Breast epithelium (tissue), 4 donors: ENCODE data around the gene CARD14. TPM values are rescaled to one million over a fixed set of nuclear protein-coding genes. Genes with fewer than 3 reads are reported as not detected.

Source experiments
- DNase-seq, 2 donors: peaks; one replicate each; pipeline ENCODE4 v3.0.0-alpha.2; 2019; ENCODE audit warnings: low spot score in 2 of 2
- H3K27ac ChIP-seq, 2 donors: fragments of 200-600 bp; sonication (generic) in 1 of 2; one replicate each; pipeline ENCODE4 v1.5.1; 2016 to 2019; ENCODE audit warnings: mild to moderate bottlenecking in 1 of 2
- H3K27me3 ChIP-seq, 2 donors: fragments of 200-600 bp; sonication (generic) in 1 of 2; one replicate each; pipeline versions ENCODE4 v1.5.1 to v1.6.0; 2017 to 2019; ENCODE audit warnings: control low read depth in 1 of 2, mild to moderate bottlenecking in 1 of 2
- H3K36me3 ChIP-seq: fragments of 200-600 bp; one replicate; pipeline ENCODE4 v1.5.1; 2019
- H3K4me1 ChIP-seq, 2 donors: fragments of 200-600 bp; sonication (generic); one replicate each; pipeline ENCODE4 v1.5.1; 2016 to 2019; ENCODE audit warnings: control low read depth in 1 of 2
- H3K4me3 ChIP-seq, 3 donors: fragments of 200-600 bp; sonication (generic); 1 replicate in 2 of 3; 2 replicates in 1 of 3; pipeline ENCODE4 v1.5.1; 2016 to 2019; ENCODE audit warnings: mild to moderate bottlenecking in 3 of 3, moderate library complexity in 2 of 3
- H3K9me3 ChIP-seq, 2 donors: fragments of 200-600 bp; sonication (generic) in 1 of 2; one replicate each; pipeline ENCODE4 v1.5.1; 2016 to 2019; ENCODE audit warnings: control low read depth in 1 of 2
- POLR2A ChIP-seq: fragments of 450-650 bp; IDR thresholded peaks from one replicate; pipeline ENCODE4 v1.6.1; 2016; ENCODE audit warnings: antibody characterized with exemption, mild to moderate bottlenecking, moderate library complexity
- POLR2AphosphoS5 ChIP-seq, 3 donors: sonication (generic); formaldehyde crosslinking; IDR thresholded peaks; one replicate each; pipeline ENCODE4 v1.6.1; 2017; ENCODE audit warnings: antibody characterized with exemption in 3 of 3
- intact Hi-C: fragments of 100-400 bp; cut with DNase I; formaldehyde crosslinking; loops from one replicate; pipeline ENCODE4 v1.15.1; 2023; ENCODE audit warnings: low total_unique reads
- total RNA-seq, 3 donors: library from RNA; depleted of rRNA; stranded (reverse); fragments of >200 nt; gene quantifications; one replicate each; pipeline ENCODE4 v1.1.0, GENCODE V29; 2016
- TF ChIP-seq, protein P1 (sequence below), 3 donors: fragments of 450-650 bp; IDR thresholded peaks; one replicate each; pipeline ENCODE4 v1.5.1; 2016 to 2017; ENCODE audit warnings: antibody characterized with exemption in 3 of 3, mild to moderate bottlenecking in 3 of 3, moderate library complexity in 3 of 3

The CARD14 gene
- total RNA-seq, 3 donors from 2014 or later: 0.32 to 13.8 (median 9.4) TPM

DNA sequence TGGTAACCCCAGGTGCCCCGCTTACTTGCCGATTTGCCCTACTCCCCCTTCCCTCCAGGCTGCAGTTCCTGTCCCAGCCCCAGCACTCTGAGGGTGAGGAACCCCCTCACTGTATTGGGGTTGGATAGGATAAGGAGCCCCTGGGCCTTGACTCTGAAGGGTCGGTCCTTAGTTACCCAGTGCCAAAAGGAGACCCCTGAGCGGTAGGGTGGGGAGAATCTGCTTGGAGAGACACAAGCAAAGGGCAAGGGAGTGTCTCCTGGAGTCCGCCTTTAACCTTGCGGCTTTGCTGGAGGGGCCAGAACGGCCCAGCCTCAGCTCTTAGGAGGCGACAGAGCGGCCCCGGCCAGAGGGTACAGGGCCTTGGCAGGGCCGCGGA is 13.0 kb downstream of the CARD14 start:
- Histone ChIP-seq H3K9me3 (no peaks in the 10 kb centered on the region), H3K27ac (no peak overlapping the region), H3K36me3 (no peaks in the 10 kb centered on the region), H3K4me3 (no peak overlapping the region), H3K27me3 (no peaks in the 10 kb centered on the region), H3K4me1 (no peaks in the 10 kb centered on the region)
- intact Hi-C loops: no loop called here
- DNase-seq: no peak
- no peak for TF ChIP-seq POLR2AphosphoS5 (IDR thresholded peaks at IDR 0.05)
- TF ChIP-seq, protein P1, sequence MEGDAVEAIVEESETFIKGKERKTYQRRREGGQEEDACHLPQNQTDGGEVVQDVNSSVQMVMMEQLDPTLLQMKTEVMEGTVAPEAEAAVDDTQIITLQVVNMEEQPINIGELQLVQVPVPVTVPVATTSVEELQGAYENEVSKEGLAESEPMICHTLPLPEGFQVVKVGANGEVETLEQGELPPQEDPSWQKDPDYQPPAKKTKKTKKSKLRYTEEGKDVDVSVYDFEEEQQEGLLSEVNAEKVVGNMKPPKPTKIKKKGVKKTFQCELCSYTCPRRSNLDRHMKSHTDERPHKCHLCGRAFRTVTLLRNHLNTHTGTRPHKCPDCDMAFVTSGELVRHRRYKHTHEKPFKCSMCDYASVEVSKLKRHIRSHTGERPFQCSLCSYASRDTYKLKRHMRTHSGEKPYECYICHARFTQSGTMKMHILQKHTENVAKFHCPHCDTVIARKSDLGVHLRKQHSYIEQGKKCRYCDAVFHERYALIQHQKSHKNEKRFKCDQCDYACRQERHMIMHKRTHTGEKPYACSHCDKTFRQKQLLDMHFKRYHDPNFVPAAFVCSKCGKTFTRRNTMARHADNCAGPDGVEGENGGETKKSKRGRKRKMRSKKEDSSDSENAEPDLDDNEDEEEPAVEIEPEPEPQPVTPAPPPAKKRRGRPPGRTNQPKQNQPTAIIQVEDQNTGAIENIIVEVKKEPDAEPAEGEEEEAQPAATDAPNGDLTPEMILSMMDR (IDR thresholded peaks at IDR 0.05): no peak
- no peak for TF ChIP-seq POLR2A

- H3K27ac ChIP-seq: peak overlapping the region; percentile 45 to 61
- no peaks in the 10 kb centered on the region for H3K36me3 ChIP-seq
- no peak for TF ChIP-seq POLR2A
- TF ChIP-seq POLR2AphosphoS5 (IDR thresholded peaks at IDR 0.05): no peak
- TF ChIP-seq, protein P1 (IDR thresholded peaks at IDR 0.05): no peak
- H3K4me3 ChIP-seq: peak overlapping the region in 1 of 3 donors; percentile 20
- no peak for DNase-seq
- no peaks in the 10 kb centered on the region for H3K9me3 ChIP-seq
- intact Hi-C loops: no loop called here
- no peaks in the 10 kb centered on the region for H3K4me1 ChIP-seq
- H3K27me3 ChIP-seq: no peaks in the 10 kb centered on the region
Measured at GRCh38 chr17:80183581-80184422, 14.0 kb downstream of the CARD14 start.

- Histone ChIP-seq H3K4me1 (no peaks in the 10 kb centered on the region), H3K4me3 (peak overlapping the region in 1 of 3 donors; percentile 20), H3K27me3 (no peaks in the 10 kb centered on the region), H3K36me3 (no peaks in the 10 kb centered on the region), H3K9me3 (no peaks in the 10 kb centered on the region), H3K27ac (peak overlapping the region; percentile 45 to 61)
- intact Hi-C loops: no loop called here
- DNase-seq: peak in 1 of 2 donors; percentile 43
- TF ChIP-seq POLR2A (no peak), POLR2AphosphoS5 (IDR thresholded peaks at IDR 0.05) (no peak)
- TF ChIP-seq, protein P1 (IDR thresholded peaks at IDR 0.05): no peak
Measured at GRCh38 chr17:80184423-80184714, 14.5 kb downstream of the CARD14 start.

GRCh38 chr17:80185968-80186367 is 16.1 kb downstream of the CARD14 start:
- no peak for DNase-seq
- TF ChIP-seq POLR2A (no peak), POLR2AphosphoS5 (IDR thresholded peaks at IDR 0.05) (no peak)
- TF ChIP-seq, protein P1 (IDR thresholded peaks at IDR 0.05): no peak
- Histone ChIP-seq H3K4me1 (no peaks in the 10 kb centered on the region), H3K36me3 (no peaks in the 10 kb centered on the region), H3K27ac (no peak overlapping the region), H3K9me3 (no peaks in the 10 kb centered on the region), H3K4me3 (no peak overlapping the region), H3K27me3 (no peaks in the 10 kb centered on the region)
- intact Hi-C loops: no loop called here

- Histone ChIP-seq H3K4me3 (peak overlapping the region; percentile 7 to 52 (median 41)), H3K36me3 (no peaks in the 10 kb centered on the region), H3K9me3 (no peaks in the 10 kb centered on the region), H3K27me3 (no peaks in the 10 kb centered on the region), H3K27ac (peak overlapping the region; percentile 57 to 76), H3K4me1 (no peaks in the 10 kb centered on the region)
- DNase-seq: no peak
- intact Hi-C loops: no loop called here
- TF ChIP-seq, protein P1 (IDR thresholded peaks at IDR 0.05): no peak
- TF ChIP-seq POLR2A (no peak), POLR2AphosphoS5 (IDR thresholded peaks at IDR 0.05) (no peak)
Measured at GRCh38 chr17:80187090-80187489, 17.3 kb downstream of the CARD14 start.
